GM18873 (cell line): ENCODE results near the gene ERC2.

Experiments
- ATAC-seq: cut with Tn5 transposase; IDR thresholded peaks from one replicate; pipeline ENCODE4 v1.9.1; 2021; ENCODE audit warnings: mild to moderate bottlenecking, moderate library complexity, moderate number of reproducible peaks; ENCODE audit not compliant: unreplicated experiment, low FRiP score

Gene ERC2

DNA sequence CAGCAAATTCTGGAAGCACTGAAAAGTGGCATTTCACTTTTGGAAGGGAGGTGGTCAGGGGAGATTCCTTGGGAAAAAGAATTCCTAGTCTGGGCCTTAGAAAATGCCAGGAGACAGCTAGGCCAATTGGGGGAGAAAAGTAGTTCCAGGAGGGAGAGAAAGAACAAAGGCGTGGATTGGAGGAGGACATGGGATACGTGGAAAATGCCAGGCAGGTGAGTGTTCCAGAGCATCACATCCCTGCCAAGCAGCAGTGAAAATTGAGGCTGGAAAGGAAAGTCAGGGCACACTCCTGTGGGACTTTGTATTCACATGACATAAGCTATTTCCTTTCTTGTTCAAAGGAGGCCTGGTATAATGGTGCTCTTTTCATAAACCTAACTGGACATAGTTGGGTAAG, 846.6 kb downstream of the ERC2 start:
- no peak for ATAC-seq

DNA sequence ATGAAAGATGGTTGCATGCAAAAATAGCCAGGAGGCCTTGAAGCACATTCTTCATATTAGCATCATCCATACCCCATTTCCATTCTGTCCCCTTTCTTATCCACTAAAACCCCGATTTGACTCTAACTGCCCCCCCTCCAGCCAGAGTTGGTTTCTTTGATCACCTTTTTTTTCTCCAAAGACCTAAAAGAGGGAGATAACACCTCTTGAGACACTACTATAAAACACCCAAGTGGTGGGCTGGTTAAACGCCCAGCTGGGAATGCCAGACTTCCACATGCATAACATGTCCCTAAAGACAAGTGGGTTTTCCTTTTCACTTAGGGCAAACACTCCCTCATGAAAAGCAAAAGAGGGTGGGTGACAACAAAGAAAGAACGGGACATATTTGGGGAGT, 847.2 kb downstream of the ERC2 start:
- ATAC-seq = no peak

- ATAC-seq = peak; percentile 51
These were observed 847.8 kb downstream of the ERC2 start for GRCh38 chr3:55620351-55621025.

GRCh38 chr3:55619046-55619808, 849.0 kb downstream of the ERC2 start:
- ATAC-seq = no peak

DNA sequence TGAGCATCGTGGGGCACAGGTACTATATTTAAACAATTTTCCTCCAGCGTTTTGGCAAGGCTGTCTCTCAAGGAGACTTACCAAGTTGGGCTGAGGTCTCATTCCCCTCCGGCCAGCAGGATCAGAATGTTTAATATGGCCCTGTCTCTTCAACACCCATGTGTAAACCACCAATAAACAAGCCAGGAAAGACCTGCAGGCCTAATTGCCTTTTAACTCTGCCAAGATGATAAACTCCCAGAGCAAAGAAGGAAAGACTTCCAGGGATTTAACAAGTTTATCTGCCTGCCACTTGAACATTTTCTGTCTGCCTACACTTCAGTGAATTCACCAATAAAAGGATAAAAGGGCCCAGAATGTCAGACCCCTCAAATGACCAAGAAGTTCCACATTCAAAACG, 850.9 kb downstream of the ERC2 start:
- no peak for ATAC-seq

DNA sequence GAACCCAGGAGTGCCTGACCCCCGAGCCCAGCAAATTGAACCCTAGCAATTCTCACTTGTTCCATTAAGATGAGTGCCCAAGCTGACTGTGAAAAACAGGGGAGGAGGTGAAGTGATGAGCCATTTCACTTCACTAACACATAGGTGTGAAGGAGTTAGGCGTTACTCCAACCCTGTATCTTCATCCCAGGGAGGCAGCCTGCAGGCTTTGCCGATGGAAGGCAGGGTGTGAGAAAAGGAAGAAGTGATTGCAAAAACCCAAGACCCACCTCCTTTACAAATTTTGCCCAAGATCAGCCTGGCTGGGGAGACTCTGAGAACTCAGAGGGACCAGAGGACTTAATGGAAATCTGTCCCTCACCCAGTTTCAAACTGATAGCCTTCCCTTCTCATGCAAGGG, 851.5 kb downstream of the ERC2 start:
- no peak for ATAC-seq

DNA sequence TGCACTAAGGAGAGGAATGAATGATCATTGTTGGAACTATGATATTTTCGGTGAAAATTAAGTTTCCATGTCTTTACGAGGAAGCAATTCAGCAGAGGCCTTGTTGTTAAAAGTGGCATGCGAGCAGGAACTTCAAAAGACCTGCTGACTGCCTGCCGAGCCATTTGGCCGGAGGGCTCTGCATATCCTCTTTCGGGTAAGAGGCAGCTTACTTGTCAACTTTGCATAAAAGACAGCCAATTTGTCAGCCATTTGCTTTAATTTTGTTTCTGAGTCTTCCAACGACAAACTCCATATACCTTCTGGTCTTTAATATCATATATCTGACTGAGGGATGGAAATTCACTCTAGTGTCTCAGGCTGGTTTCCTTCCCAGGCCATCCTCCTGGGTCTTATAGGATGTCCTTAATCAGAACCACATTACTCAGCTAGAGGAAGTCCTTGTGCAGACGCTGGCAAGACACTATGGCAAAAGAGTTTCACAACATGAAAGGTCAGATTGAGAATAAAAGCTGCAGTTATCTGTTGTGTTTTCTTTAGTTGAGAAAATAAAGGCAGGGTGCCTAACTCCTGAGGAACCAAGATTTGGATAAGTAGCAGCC, 852.5 kb downstream of the ERC2 start:
- ATAC-seq = no peak

- no peak for ATAC-seq
These were observed 853.1 kb downstream of the ERC2 start for GRCh38 chr3:55615039-55615693.

DNA sequence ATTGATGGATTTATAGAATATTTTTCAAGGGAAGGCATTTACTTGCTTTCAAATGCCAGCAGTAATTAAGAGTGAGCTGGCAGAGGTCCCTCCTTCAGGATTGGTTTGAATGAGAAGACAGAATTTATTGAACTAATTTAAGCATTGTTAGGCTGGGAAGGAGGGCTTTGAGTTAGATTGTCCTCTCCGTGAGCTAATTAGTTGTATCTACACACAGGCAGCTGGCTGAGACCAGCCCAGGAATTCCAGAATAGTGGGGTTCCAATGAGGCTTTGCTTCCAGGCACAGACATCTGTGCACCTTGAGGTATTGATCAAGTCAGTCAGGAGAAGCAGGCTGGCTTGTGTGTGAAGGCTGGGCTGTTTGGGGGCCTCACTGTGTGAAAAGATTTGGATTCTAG, 857.1 kb downstream of the ERC2 start:
- no peak for ATAC-seq

- no peak for ATAC-seq
These were observed 858.9 kb downstream of the ERC2 start for GRCh38 chr3:55609230-55609827.

DNA sequence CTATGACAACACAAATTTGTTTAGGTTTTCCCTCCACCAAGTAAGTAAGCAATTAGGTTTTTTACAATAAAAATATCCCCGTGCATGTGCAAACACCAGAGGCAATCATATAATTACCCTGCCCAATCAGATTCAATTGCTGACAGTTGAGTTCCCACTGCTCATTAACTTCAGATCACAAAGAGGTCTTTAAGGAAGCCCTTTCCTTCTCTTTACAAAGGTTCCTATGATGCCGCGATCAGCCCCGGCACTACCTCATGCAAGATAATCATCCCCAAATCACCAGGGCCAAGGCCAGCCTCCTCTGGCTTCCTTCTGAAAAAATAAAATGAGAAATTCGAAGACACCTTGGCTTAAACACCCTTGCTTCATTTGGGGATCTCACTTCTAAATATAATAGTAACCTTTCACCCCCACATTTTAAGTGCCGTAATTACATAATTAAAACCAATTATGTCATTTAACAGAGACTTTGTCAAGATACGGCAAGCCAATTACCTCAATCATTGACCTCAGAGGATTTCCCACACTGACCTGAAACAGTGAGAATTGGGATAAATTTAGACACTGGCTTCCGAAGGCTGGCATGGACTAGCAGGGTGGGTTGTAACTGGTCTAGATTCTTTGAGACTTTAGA, 859.8 kb downstream of the ERC2 start:
- ATAC-seq = no peak

GRCh38 chr3:55607844-55608243, 860.4 kb downstream of the ERC2 start:
- ATAC-seq = peak; percentile 92

DNA sequence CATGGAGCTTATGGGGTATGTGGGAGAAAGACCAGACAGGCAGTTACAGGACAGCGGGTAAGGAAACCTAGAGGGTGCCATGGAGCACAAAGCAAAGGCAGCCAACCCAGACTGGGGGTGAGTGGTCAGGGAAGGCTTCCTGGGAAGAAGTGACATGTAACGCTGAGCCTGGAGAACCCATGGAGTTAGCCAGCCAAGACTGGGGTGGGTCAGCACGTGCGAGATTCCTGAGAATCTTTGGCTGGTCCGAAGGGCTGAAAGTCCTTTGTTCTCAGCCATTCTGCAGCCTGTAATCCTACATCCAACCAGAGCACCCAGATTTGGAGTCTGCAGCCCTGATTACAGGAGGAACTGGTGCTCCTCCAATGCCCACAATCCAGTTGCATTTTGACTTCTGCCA, 861.1 kb downstream of the ERC2 start:
- no peak for ATAC-seq

DNA sequence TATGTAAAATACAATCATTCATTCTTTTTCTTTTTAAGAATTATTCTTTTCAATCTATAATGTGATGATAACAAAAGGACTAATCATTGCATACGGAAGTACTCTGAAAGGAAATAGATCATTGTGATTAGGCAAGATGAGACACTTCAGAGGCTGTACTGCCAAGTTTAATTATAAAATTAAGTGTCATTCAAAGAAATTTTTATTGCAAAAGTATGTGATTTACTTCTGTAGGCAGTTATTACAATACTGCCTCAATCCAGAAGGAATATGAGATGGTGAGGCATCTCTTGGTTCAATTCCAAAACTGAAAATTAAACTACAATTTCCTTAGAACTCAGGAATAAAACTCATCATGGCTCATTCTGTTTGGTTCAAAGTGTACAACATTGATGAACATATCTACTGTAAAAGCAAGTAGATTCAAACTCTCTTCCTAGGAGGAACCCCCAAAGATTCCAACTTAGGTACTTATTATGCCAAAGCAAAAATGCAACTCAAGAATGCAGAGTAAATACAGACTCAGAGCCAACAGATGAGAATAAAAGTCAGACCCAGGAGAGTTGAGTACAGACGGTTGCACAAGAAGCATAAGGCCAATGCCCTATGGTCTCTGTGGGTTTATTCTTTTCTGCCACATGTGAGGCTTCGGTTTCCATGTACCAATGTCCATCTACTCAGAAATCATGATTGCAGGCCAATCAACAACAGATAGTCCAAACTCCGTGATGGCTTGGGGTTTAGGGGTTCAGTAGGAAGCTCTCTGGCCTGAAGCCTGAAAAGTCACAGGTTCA, 862.6 kb downstream of the ERC2 start:
- ATAC-seq = no peak

GRCh38 chr3:55604846-55605245, 863.4 kb downstream of the ERC2 start:
- ATAC-seq = no peak

- ATAC-seq = no peak
These were observed 863.9 kb downstream of the ERC2 start for GRCh38 chr3:55604402-55604801.

DNA sequence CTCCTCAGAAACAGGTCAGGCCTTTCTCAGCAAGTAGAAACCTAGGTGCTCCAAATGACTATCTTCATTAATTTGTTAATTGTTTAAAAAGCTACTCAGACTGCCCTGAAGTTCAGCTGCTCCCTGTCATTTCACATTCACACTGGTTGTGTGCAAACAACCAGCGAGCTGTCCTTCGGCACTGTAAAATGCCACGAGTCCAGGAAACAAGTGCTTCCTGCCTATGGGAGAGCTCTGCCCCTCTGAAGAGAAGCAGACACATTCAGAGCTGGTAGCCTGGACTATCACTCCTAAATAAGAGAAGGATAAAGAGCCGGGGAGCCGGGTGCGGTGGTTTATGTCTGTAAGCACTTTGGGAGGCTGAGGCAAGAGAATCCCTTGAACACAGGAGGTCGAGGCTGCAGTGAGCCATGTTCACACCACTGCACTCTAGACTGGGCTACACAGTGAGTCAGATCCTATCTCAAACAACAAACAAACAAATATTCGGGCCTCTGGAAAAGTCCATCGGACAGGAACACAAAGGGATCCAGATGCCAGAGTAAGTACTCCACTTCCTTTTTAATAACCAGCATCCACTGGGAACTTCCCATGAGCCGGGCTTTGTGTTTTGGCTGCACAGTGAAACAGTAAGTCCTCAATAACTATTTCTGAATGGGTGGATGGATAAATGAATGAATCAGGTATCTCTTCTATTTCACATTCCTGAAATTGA, 866.7 kb downstream of the ERC2 start:
- ATAC-seq = no peak

DNA sequence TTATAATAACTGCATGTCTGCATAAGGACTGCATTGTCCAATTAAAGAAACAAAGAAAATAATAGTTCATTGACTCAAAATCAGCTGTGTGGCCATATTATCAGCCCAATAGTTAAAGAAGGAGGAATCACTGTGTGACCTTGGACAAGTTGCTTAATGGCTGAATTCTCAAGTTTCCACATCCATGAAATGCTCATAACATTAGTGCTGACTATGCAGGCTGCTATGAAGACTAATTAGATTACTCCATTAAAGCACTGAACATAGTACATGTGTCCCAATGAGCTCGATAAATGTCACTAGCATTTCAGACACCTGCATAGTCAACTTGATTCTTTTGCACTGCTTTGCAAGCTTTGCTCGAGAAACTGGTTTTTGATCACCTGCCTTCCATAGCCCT, 870.0 kb downstream of the ERC2 start:
- ATAC-seq = no peak

DNA sequence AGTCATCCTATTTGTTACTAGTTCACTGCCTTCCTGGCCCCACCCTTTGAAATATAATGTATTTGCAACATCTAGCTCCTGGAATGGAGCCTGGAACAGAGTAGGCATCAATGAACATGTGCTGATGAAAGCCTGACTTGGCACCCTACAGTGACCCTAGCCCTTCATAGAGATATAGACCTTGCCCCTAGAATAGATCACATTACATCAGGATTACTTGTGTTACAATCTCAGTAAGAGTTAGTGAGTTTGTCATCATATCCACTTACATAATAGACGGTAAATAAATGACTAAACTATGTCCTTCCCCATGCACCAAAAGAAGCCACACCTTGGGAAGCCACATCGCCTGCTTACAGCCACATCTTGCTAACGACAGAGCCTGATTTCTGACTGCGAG, 870.6 kb downstream of the ERC2 start:
- ATAC-seq = no peak
